ENCODE results near the gene CHST11.

CHST11 gene

DNA sequence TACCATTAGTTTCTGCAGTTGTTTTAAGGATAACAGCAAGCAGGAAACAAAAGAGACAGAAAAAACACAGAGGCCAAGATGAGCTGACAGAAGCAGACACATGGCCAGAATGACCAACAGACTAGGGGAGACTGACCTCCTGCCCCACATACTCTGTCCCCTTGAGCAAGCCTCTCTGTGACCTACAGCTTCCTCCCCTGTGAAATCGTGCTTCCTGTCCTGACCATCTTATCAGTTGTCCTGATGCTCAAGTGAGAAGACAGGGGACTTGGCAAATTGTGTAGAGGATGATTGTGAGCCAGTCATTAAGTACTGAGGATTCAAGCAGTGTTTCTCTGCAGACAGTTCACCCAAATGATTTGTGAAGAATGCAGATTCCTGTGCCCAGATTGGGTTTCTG lies 272.3 kb downstream of the CHST11 start:
- TF ChIP-seq, protein P1, sequence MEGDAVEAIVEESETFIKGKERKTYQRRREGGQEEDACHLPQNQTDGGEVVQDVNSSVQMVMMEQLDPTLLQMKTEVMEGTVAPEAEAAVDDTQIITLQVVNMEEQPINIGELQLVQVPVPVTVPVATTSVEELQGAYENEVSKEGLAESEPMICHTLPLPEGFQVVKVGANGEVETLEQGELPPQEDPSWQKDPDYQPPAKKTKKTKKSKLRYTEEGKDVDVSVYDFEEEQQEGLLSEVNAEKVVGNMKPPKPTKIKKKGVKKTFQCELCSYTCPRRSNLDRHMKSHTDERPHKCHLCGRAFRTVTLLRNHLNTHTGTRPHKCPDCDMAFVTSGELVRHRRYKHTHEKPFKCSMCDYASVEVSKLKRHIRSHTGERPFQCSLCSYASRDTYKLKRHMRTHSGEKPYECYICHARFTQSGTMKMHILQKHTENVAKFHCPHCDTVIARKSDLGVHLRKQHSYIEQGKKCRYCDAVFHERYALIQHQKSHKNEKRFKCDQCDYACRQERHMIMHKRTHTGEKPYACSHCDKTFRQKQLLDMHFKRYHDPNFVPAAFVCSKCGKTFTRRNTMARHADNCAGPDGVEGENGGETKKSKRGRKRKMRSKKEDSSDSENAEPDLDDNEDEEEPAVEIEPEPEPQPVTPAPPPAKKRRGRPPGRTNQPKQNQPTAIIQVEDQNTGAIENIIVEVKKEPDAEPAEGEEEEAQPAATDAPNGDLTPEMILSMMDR (IDR thresholded peaks at IDR 0.05; ENCODE audit: low read depth, low read length, poor library complexity, severe bottlenecking) = no peak
- no peak for TF ChIP-seq EZH2phosphoT487 (IDR thresholded peaks at IDR 0.05; ENCODE audit: borderline replicate concordance, low read length)
- no peaks in the 10 kb centered on the region for H3K79me2 ChIP-seq (ENCODE audit: control insufficient read depth, low read length)
- H4K20me1 ChIP-seq (ENCODE audit: control insufficient read depth, insufficient read depth, low read depth, low read length) = 0 out of 2 replicates have a peak, but pooled peaks cover 3% of the 10 kb centered on the region
- no peaks in the 10 kb centered on the region for H3K4me1 ChIP-seq (ENCODE audit: control insufficient read depth, low read length)
- no peak overlapping the region for H3K27ac ChIP-seq (ENCODE audit: low read depth, low read length)
- no peak overlapping the region for H3K4me3 ChIP-seq (ENCODE audit: low read length)
- H3F3A ChIP-seq (ENCODE audit: control insufficient read depth, insufficient read depth) = no peaks in the 10 kb centered on the region
- H3K4me2 ChIP-seq (ENCODE audit: low read length) = no peak overlapping the region
- H3K27me3 ChIP-seq (ENCODE audit: control insufficient read depth, low read length) = no peaks in the 10 kb centered on the region
- H3K9me3 ChIP-seq (ENCODE audit: control insufficient read depth, insufficient read depth, low read length) = no peaks in the 10 kb centered on the region
- no peaks in the 10 kb centered on the region for H3K9me2 ChIP-seq (replicated peaks; ENCODE audit: control insufficient read depth, low read length)
- no peaks in the 10 kb centered on the region for H3K36me3 ChIP-seq (ENCODE audit: control insufficient read depth, low read length)

DNA sequence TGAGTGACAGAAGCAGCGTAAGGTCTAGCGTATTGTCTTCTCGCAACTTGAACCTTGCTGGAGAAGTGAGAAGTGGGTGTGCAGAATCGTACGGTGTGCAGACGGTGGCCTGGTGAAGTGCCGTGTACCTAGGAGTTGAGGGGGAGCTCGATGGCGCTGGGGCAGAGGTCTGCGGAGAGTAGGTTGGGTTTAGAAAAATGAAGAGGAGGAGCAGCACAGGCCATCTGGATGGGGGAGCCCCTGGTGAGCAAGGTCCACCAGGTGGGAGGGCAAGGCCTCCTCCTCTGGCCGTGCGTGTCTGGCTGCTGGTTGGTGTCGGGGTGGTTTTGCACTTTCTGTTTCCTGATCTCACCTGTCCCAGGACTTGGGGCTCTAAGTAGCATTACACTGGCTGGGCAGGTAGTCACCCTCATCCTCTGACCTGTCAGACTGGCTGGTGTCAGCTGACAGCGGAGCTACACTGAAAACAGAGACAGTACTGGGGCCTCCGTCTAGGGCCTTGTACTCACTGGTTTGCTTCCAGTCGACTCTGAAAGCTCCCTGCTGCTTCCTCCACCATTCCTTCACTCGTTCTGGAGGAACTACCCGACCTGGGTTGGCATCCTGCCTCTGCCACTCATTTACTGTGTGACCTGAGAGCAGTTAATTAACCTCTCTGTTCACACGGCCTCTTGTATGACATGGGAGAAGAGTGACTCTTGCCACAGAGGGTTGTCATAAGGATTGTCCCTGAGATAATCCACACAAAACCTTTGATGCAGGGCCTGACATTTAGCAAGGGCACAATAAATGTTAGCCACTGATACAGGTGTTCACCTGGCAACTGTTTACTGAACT lies 273.1 kb downstream of the CHST11 start:
- H3K4me1 ChIP-seq (ENCODE audit: control insufficient read depth, low read length) = no peaks in the 10 kb centered on the region
- H3K27me3 ChIP-seq (ENCODE audit: control insufficient read depth, low read length) = no peaks in the 10 kb centered on the region
- TF ChIP-seq EZH2phosphoT487 (IDR thresholded peaks at IDR 0.05; ENCODE audit: borderline replicate concordance, low read length) = no peak
- TF ChIP-seq, protein P1 (IDR thresholded peaks at IDR 0.05; ENCODE audit: low read depth, low read length, poor library complexity, severe bottlenecking) = no peak
- H3K9me2 ChIP-seq (replicated peaks; ENCODE audit: control insufficient read depth, low read length) = no peaks in the 10 kb centered on the region
- no peak overlapping the region for H3K4me3 ChIP-seq (ENCODE audit: low read length)
- H3K4me2 ChIP-seq (ENCODE audit: low read length) = no peak overlapping the region
- no peaks in the 10 kb centered on the region for H3K79me2 ChIP-seq (ENCODE audit: control insufficient read depth, low read length)
- H3K9me3 ChIP-seq (ENCODE audit: control insufficient read depth, insufficient read depth, low read length) = no peaks in the 10 kb centered on the region
- H3K36me3 ChIP-seq (ENCODE audit: control insufficient read depth, low read length) = no peaks in the 10 kb centered on the region
- H3K27ac ChIP-seq (ENCODE audit: low read depth, low read length) = no peak overlapping the region
- no peaks in the 10 kb centered on the region for H3F3A ChIP-seq (ENCODE audit: control insufficient read depth, insufficient read depth)
- 0 out of 2 replicates have a peak, but pooled peaks cover 3% of the 10 kb centered on the region for H4K20me1 ChIP-seq (ENCODE audit: control insufficient read depth, insufficient read depth, low read depth, low read length)

DNA sequence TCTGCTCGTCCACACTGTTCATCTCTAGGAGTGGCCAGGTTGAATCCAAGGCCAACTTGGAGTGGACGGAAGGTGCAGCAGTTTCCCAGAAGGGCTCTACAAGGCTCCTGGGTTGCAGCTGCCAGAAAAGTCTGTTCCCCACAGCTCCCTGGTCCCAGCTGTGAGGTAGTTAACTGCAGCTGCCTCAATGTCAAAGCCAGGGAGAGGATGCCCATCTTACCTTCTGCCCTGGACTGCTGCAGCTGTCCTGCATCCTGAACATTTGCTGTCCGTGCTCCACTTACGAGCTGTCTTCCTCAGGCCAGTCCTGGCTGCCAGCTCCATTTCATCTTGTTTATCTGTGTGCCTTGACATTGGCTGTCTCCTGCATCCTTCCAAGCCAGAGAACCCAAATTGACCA lies 274.0 kb downstream of the CHST11 start:
- no peaks in the 10 kb centered on the region for H3K79me2 ChIP-seq (ENCODE audit: control insufficient read depth, low read length)

More for the DNA sequence above, 274.0 kb downstream of the CHST11 start:
- Histone ChIP-seq H3K4me3 (ENCODE audit: low read length) (no peak overlapping the region), H3K9me3 (ENCODE audit: control insufficient read depth, insufficient read depth, low read length) (no peaks in the 10 kb centered on the region), H3K27ac (ENCODE audit: low read depth, low read length) (no peak overlapping the region), H4K20me1 (ENCODE audit: control insufficient read depth, insufficient read depth, low read depth, low read length) (0 out of 2 replicates have a peak, but pooled peaks cover 3% of the 10 kb centered on the region), H3K9me2 (replicated peaks; ENCODE audit: control insufficient read depth, low read length) (no peaks in the 10 kb centered on the region), H3F3A (ENCODE audit: control insufficient read depth, insufficient read depth) (no peaks in the 10 kb centered on the region), H3K36me3 (ENCODE audit: control insufficient read depth, low read length) (no peaks in the 10 kb centered on the region), H3K4me2 (ENCODE audit: low read length) (no peak overlapping the region), H3K27me3 (ENCODE audit: control insufficient read depth, low read length) (no peaks in the 10 kb centered on the region), H3K4me1 (ENCODE audit: control insufficient read depth, low read length) (no peaks in the 10 kb centered on the region)
- no peak for TF ChIP-seq EZH2phosphoT487 (IDR thresholded peaks at IDR 0.05; ENCODE audit: borderline replicate concordance, low read length)
- TF ChIP-seq, protein P1 (IDR thresholded peaks at IDR 0.05; ENCODE audit: low read depth, low read length, poor library complexity, severe bottlenecking) = no peak

Measured in DOHH2 (cell line).